M059J (cell line): ENCODE data around the gene RGS12. TPM values are rescaled to one million over a fixed set of nuclear protein-coding genes. Genes with fewer than 3 reads are reported as not detected.
"Not testable (repeated sequence)": the region's sequence is repeated elsewhere in the genome, so short reads cannot be mapped to it uniquely, and the experiment has no call there.

Experiments
- DNase-seq: peaks from one replicate; pipeline ENCODE4 v3.0.0-alpha.2; 2012; ENCODE audit warnings: low read depth
- total RNA-seq: library from RNA; depleted of rRNA; stranded (reverse); fragments of >200 nt; shearing (Covaris generic); gene quantifications from 2 replicates; pipeline ENCODE4 v1.2.3, GENCODE V29; 2014

Gene RGS12
- total RNA-seq, 1 experiment from 2014 or later, result 15.8 TPM

DNA sequence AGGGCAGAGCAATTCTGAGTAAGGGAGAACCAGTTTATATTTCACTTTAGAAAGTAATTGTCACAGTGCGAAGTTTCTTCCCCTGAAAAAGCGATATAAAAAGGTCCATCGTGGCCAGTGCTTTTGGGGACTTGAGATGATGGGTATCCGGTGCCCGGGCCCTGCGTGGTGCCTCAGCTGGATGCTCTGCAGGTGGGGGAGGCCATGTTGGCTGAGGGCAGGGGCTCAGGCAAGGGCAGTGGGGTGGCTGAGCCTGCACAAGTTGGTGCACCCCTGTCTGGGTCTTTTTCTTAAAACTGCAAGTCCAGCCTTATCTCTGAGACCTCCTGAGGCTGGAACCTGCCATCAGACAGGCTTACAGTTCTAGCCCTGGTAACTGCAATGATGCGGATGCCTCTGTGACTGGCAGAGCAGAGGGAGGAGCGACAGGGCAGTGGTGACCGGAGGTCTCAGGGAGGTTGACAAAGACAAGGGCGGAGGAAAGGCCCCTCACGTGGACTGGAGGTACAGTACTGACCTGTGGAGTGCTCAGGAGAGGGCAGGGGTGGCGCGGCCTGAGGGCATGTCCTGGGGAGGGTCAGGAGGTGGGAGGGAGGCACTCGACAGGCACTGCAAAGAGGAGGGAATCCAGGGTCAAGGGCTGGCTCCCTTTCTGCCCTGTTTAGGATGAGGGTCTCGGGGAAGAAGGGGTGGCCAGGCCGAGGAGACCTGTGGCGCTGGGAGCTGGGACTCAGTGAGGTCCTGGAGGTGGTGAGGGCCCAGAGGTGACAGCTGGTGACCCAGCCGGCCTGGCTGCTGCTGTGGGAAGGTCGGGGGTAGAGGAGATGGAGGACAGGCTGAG, 1.8 kb downstream of the RGS12 start:
- no peak for DNase-seq

DNA sequence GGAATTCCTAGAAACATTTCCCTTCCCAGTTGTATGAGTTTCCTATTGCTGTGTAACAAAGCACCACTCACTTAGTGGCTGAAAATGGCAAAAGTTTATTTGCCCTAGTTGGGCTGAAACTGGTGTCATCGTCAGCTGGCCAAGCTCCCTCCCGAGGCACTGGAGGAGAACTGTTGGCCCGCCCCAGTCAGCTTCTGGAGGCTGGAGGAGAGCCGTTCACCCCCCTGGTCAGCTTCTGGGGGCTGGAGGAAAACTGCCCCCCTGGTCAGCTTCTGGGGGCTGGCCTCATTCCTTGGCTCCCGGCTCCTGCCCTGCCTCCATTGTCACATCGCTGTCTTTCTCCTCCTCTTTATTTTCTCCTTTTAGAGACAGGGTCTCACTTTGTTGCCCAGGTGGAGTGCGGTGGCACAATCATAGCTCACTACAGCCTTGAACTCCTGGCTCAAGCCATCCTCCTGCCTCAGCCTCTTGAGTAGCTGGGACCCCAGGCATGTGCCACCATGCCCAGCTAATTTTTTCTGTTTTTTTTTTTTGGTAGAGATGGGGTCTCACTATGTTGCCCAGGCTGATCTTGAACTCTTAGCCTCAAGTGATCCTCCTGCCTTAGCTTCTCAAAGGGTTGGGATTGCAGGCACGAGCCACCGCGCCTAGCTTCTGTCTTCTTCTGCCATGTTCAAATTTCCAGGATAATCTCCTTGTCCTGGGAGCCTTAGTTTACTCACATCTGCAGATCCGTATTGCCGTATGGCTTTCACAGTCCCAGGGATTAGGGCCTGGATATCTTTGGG, 3.2 kb downstream of the RGS12 start:
- no peak for DNase-seq

DNA sequence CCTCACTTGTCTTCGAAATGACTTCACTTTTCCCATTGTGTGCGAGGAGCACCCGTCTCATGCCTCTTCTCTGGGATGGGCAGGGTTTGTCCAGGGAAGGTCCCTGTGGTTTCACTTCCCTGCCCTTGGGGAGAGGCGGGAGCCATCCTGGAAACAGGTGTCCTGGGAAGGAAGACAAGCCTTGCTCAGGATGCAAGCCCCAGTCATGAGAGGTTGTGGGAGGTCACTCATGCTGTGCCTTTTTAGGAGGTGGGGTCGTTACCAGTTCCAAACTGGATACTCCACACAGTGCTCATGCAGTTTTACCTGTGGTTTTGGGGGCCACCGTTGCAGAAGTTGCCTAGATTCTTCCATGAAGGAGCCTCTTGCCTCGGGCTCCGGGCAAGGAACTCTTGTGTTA, 3.8 kb downstream of the RGS12 start:
- no peak for DNase-seq

DNA sequence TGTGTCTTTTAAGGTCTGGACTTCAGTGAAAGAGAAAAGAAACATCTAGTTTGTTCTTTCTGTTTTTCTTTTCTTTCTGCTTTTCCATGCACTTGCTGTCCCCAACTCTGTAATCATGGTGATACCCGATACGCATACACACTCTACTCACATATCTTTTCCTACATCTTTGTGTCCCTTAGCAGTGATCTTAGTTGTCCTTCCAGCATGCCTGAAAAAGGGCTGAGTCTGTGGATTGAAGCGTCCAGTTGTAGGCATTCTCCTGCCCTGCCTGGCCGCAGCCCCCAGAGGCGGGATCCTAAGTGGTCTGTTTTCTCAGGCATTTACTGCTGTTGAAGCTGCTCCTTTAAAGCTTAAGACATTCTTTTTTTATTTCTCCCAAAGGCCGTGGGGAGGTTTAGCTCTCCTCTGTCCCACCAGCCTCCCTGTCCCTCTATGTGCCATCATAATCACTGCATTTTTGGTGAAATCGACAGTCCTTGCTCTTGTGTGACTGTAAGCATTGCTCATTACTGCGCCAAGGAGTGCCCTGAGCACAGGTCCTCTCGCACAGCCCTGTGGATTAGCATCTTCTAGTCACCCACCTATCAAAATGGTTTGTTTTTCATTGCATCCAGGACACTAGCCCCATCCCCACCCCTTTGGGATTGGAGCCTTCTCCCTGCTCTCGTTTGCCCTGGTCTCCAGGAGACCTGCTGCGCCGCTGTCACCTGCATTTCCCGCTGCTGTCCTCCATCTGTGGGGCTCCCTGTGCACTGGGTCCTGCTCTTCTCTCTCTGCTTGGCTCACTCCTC, 4.4 kb downstream of the RGS12 start:
- no peak for DNase-seq

DNA sequence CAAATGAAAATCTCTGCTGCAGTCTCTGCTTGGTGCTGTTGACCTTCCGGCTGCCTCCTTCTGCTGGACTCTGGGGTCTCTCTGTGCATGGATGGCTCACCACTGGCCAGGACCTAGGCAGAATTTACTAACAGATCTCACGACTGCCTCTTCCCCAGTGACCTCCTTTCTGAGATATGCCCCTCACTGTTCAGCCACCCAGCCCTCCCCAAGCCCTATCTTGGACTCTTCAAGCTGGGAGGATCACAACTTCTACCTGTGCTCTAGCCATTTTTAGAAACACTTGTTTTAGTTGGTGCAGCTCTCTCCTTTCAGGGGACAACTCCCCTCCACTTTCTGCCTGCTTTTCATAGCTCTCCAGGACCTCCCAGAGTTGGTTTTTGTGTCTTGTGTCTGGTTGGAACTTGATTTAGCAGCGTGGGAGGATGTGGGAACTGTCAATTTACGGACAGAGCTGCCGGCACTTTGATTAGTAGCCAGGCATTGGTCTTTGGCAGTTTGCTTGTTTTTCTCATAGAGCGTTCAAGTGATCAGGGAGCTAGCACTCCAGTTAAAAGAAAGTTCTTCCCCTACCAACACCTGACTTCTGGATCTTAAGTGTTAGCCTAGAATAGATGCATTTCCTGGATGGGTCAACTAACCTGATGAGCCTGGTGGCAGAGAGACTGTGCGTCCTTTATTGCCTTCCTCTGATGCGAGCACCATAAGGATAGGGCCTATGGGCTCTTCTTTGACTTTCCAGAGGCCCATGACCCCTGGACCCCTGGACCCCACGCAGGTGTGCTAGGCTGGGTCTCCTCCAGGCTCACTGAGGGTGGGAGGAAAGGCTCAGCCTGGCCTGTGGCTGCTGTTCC, 6.5 kb downstream of the RGS12 start:
- no peak for DNase-seq

DNA sequence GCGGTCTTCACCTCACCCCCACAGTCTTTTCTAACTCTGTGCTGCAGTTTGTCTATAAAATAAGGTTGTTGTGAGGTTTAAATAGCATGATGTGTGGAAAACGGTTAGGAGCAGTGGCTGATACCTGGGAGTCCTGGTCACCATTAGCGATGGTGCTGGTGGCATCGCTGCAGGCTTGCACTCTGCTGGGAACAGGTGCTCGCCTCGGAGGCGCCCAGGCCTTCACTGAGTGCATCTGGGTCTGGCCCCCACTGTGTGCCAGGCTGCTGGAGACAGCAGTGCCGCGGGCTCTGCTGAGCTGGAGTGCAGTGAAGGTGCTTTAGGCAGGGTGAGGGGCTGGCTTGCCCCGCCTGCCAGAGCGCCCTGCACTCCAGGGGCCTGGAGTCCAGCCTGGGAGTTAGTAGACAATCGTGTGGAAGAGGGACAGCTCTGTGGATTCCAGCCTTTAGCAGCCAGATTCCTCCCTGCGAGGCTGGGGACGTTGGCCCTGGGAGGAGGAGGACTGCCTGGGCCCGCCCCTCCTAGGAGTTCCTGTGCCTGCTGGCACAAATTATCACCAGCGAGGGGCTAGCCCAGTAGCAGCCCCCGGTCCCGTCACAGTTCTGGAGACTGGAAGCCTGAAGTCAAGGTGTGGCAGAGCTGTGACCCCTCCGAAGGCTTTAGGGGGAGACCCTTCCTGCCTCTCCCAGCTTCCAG, 7.3 kb downstream of the RGS12 start:
- DNase-seq, result no peak

DNA sequence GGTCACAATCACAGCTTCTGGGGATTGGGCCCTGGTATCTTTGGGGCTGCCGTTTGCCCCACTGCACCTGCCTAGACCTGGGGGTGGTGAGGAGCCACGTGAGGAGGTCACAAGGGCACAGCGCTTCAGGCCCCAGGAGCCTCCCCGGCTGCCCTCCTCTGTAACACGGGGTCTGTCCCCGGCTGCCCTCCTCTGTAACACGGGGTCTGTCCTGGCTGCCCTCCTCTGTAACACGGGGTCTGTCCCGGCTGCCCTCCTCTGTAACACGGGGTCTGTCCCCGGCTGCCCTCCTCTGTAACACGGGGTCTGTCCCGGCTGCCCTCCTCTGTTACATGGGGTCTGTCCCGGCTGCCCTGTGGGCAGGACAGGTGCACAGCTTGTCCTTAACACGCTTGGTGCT, 8.1 kb downstream of the RGS12 start:
- DNase-seq, result not testable (repeated sequence)

DNA sequence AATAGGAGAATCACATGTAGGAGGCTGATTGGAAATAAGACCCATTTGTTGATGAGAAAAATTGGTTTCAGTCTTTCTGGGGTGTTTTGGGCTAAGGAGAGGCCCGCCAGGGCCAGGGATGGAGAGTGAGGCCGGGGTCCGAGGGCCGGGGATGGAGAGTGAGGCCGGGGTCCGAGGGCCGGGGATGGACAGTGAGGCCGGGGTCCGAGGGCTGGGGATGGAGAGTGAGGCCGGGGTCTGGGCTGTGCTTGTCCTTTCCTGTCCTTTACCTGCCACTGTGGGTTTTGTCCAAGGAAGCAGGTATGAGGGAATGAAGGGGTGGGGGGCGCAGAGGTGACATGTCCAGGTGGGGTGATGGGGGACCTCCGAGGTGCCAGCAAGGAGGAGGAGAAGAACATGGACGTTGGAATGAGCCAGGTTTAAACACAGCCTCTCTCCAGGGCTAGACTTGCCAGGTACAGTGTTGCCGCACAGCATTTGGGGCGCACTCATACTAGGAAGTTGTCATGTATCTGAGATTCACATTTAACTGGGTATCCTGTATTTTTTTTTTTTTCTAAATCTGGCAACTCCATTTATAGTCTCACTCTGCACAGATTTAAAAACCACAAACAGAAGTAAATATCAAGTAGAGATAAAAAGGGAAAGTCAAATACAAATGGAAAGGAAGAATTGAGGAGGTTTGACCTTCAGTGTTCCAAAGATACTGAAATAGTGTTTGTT, 8.8 kb downstream of the RGS12 start:
- DNase-seq, result no peak

DNA sequence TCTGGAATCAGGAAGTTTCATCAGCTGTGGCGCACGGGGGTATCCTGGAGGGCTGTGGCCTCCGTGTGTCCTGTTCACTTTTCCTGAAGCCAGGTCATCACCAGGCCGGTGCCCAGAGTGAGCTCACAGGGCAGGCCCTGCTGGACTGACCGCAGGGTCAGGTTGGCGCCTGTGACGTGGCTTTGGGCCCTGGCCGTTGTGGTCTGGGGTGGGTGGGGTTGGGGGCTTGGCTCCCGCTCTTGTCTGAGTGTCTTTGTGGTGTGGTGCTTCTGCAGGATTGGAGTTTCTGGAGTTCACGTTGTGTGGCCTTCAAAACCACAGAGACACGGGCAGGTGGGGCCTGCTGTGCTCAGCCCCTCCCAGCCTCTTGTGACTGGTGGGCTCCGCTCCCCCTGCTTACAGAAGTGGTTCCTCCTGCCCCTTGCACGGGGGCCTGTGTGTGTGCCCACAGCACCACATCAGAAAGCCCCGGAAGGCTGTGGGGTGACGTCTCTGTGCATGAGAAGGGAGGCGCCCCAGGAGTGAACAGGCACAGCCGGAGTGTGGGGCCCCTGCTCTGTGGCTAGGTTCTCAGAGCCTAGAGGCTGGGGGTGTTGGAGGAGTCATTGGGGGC, 9.5 kb downstream of the RGS12 start:
- peak; percentile 68 for DNase-seq

DNA sequence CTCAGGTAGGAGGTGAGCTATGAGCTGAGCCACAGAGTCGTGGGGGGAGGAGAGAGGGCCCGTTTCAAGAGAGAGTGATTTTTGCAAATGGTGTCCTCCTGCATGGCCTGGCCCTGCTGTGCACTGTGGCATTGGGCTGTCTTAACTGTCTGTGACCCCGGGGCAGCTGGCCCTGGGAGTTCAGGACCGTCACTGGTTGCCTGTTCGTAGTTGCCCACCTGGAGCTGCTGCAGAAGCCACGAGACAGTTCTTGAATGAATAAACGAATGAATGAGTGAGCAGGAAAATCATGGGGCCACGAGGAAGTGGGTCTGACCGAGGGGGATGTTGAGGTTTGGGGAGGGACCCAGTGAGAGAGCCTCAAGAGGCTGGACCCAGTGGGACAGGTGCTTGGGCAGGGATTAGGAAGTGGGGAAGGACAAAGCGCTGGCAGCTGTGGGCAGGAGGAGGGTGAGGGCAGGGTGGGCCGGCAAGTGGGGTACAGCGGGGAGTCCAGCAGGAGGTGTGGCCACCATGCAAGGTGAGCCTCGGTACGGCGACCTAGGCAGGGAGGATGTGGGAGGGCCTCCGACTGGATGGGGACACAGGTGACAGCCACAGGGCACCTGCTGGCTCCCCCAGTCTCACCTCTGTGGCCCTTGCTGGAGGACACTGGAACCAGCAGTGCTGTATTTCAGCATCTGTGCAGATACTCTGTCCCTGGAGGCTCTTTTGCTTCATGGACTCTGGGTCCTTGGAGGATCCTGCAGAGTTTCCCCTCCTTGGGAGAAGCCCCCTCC, 10.2 kb downstream of the RGS12 start:
- no peak for DNase-seq

DNA sequence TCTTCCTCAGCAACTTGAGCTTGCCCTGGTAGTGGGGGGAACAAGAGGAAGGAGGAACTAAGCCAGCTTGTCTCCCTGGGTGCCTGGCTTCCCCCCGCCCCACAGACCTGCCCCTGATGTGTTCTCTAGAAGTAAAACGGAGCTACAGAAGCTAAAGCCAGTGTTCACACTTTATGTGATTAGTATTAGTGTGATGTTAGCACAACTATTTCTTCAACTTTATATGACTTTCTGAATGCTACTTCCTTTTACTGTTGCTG, 10.7 kb downstream of the RGS12 start:
- DNase-seq, result no peak

DNA sequence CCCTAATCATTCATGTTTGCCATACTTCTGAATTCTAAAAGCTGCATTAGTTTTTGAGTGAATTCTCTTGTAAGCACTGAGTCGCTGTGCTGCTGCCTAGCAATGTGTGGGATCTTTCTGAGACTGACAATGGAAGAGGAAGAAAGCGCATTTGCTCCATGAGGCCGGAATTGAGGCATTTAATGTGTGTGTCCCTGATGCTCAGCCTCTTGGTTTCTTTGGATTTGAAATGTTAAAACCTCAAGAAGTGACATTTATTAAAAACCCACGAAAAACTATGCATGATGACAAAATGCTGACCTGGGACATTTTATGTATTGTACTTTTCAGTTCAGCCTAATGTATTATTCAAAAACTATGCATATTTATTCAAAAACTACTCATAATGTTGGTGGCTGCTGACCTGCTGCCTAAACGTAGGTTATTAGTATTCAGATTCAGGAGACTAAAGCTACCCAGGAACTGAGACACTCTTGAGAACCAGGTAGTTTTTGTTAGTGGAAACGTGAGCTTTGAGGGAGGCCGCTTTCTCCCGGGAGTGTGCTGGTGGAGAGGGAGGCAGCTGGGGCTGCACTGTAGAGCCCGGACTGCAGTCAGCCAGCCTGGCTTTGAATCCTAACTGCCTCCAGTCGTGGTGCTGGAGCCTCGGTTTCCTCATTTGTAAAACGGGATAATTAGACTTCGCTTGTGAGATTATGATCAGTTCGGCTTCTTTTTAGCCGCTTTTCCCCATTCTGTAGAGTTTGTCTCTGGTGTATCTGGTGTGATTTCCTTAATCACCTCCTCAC, 11.3 kb downstream of the RGS12 start:
- no peak for DNase-seq

DNA sequence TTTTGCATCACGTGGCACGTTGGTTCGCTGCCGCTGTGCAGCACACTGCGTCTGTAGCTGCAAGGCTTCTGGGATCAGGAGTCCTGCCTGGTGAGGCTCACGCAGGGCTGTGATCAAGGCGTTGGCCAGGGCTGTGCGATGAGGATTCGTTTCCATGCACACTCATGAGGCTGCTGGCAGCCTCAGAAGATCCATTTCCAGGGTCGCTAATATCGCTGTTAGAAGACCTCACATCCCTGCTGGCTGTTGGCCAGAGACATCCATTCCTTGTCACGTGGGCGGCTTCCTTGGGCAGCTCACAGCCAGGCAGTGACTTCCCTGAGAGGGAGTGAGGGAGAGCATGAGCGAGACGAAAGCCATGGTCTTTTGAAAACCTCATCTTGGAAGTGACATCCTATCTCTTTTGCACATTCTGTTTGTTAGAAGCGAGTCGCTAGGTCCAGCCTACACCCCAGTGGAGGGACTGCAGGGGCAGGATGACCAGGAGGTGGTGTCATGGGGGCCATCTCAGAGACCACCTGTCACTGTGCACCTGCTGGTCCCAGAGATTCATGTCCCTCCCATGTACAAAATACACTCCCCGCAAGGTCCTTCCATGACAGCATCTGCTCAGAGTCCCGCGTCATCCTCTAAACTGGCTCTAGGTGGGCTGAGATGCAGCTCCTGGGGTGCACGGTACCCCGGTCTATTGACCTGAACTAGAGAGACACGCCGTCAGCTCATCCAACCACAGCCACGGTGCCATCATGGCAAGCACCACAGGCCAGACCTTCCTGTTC, 12.2 kb downstream of the RGS12 start:
- DNase-seq, result peak; percentile 32

DNA sequence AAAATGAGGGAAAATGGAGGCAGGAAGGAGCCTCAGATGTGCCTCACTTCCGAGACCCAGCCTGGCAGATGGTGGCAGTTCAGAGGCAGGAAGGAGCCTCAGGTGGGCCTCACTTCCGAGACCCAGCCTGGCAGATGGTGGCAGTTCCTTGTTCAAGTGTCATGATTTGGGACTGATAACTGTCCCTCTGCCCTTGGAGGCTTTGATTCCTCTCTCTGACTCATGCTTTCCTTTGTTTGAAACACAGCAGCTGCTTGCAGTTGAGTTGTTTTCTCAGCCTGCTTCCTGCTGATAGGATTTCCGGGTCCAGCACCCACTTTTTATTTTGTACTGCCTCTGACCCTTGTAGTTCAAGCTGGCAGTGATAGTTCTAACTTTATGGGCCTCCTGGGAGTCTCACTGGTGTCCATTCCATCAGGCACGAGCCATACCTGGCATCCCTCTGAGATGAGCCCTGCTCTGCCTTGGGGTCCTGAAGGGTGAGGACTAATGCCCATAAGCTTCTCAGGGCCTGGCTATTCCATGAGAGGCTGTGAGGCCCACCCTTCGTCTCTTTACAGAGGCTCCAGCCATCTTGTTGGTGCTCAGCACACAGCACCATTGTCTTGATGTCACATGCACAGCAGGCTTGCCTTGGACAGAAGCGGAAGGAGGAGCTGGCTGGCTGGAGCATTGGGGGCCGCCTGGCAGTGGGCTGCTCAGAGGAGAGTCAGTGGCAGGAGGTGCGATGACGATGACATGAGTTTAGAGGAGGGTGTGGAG, 13.0 kb downstream of the RGS12 start:
- peak; percentile 71 for DNase-seq

DNA sequence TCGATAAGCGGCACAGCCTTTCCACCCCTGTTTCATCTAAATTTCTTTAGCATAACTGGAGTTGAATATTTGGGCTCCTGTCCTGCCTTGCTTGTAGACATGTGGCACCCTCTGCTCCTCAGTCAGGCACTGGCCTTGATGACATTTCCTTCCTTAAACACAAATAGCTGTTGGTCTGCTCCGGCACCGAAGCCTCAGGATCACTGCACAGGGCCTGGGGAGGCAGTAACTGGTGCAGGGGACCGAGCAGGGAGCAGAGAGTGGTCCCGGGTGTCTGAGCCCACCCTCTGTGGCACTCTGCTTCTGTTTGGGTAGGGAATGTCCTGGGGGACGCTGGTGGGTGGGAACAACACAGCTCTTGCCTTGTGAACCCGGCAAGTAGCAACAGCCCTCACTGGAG, 13.6 kb downstream of the RGS12 start:
- no peak for DNase-seq

DNA sequence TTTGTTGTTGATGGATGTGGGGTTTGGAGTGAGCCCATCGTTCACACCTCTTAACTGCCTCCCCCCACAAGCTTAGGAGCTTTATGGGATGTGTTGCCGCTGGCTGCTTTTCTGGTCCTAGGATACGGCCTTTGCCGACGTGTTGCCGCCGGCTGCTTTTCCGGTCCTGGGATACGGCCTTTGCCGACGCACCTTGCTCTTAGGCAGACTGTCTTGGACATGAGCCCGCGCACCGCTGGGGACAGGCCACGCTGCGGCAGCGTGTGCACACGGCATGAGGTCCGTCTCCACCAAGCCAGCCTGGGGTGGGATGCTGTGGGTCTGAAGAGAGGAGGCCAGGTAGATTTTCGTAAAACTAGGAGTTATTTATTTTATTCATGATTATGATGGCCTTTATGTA, 14.2 kb downstream of the RGS12 start:
- DNase-seq, result no peak

DNA sequence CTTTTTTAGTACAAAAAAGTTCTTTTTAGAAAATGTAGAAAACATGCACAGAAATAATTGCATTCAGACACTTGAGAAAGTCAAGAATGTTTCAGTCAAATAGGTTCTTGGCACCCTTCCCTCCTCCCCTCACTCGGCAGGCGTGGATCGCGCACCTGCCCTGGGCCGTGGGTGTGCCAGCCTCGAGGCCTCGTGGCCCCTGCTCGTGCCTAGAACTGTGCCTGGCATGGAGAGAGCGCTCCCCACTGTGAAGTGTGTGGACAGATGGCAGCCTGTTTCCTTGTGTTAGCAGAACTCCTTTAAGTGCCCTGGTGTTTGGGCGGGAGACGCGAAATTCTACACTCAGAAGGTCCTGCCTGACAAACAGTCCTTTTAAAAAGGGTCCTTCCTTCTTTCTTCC, 14.7 kb downstream of the RGS12 start:
- no peak for DNase-seq
